Activated naive CD4-positive, alpha-beta T cell treated with anti-CD3 and anti-CD28 coated beads, Interleukin-2, amount 50 U/mL, for 72 hours (primary cell): Measurements from ENCODE around the gene KRT3. TPM values are rescaled to one million over a fixed set of nuclear protein-coding genes. Genes with fewer than 3 reads are reported as not detected.

Source experiments
- ATAC-seq, 2 donors: fragments of 150-1000 bp; cut with Tn5 transposase; 2 replicates each; pipeline ENCODE4 v1.10.0; 2021; ENCODE audit warnings: mild to moderate bottlenecking in 2 of 2, moderate library complexity in 2 of 2
- DNase-seq, 2 donors: peaks; one replicate each; pipeline ENCODE4 v3.0.0; 2021 to 2022; ENCODE audit warnings: low spot score in 2 of 2
- H3K27ac Mint-ChIP-seq, 2 donors: one replicate each; pipeline ENCODE4 v1.8.0; 2022; ENCODE audit warnings: mild to moderate bottlenecking in 2 of 2, mixed read lengths in 2 of 2
- H3K36me3 Mint-ChIP-seq, 2 donors: one replicate each; pipeline ENCODE4 v1.8.0; 2022; ENCODE audit warnings: mixed read lengths in 2 of 2
- H3K9me3 Mint-ChIP-seq, 2 donors: one replicate each; pipeline ENCODE4 v1.8.0; 2022; ENCODE audit warnings: mixed read lengths in 2 of 2
- total RNA-seq, 2 donors: library from RNA; stranded (reverse); gene quantifications; one replicate each; pipeline ENCODE4 v1.2.3, GENCODE V29; 2022

The KRT3 gene
- total RNA-seq, 2 donors from 2014 or later, result 0.09 TPM; not detected in 1

GRCh38 chr12:52745554-52745953, 50.4 kb downstream of the KRT3 start:
- H3K27ac Mint-ChIP-seq, result no peak overlapping the region
- H3K9me3 Mint-ChIP-seq, result no peaks in the 10 kb centered on the region
- no peak for DNase-seq
- H3K36me3 Mint-ChIP-seq, result no peaks in the 10 kb centered on the region
- no peak for ATAC-seq

- Mint-ChIP-seq H3K9me3 (no peaks in the 10 kb centered on the region), H3K36me3 (no peaks in the 10 kb centered on the region), H3K27ac (no peak overlapping the region)
- DNase-seq (no peak), ATAC-seq (no peak)
These were observed 51.3 kb downstream of the KRT3 start for GRCh38 chr12:52744493-52745156.

DNA sequence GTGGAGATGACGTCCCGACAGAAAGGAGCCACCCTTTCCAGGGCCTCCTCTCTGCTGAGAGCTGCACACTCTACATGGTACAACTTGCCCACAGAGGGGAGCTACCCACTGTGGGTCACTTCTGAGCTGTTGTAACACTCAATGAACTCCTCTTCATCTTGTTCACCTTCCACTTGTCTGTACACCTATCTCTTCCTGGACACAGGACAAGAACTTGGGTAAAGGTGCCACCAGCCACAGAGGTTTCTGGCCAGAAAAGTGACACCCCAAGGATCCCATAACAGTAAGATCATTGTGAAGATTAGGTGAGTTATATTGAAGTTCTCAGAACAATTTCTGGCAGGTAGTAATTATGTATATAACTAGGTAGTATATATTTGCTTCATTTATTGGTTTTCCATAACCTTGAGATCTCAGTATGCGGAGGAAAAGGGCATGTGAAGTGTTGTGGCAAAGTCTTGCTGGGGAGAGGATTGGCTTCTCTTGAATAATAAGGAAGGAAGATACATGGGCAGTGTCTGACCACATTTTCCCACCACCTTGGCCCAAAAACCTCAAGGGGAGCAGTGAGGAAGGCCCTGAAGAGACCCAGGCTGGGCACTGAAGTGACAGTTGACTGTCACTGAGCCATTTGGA, 53.0 kb downstream of the KRT3 start:
- no peak for ATAC-seq
- no peaks in the 10 kb centered on the region for H3K9me3 Mint-ChIP-seq
- no peak overlapping the region for H3K27ac Mint-ChIP-seq

DNA sequence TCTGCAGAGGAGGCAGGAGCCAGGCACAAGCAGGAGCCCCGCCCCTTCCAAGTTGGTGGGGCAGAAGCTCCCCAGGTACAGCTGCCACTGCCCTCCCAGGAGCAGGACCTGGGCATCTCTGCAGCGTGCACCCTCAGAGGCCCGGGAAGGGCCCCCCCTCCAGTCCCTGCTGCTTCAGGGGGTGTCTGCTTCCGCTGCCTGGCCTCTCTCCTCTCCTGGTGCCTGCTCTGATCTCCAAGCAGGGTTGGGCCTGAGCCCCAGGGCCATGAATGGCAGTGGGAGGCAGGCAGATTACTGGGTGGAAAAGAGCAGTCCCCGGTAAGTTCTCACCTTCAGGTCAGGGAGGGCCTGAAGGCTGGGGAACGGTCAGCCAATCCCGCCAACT, 53.7 kb downstream of the KRT3 start:
- Mint-ChIP-seq H3K36me3 (no peaks in the 10 kb centered on the region), H3K9me3 (no peaks in the 10 kb centered on the region), H3K27ac (no peak overlapping the region)
- ATAC-seq (no peak), DNase-seq (no peak)

More for the DNA sequence above, 53.0 kb downstream of the KRT3 start:
- H3K36me3 Mint-ChIP-seq, result no peaks in the 10 kb centered on the region
- no peak for DNase-seq

DNA sequence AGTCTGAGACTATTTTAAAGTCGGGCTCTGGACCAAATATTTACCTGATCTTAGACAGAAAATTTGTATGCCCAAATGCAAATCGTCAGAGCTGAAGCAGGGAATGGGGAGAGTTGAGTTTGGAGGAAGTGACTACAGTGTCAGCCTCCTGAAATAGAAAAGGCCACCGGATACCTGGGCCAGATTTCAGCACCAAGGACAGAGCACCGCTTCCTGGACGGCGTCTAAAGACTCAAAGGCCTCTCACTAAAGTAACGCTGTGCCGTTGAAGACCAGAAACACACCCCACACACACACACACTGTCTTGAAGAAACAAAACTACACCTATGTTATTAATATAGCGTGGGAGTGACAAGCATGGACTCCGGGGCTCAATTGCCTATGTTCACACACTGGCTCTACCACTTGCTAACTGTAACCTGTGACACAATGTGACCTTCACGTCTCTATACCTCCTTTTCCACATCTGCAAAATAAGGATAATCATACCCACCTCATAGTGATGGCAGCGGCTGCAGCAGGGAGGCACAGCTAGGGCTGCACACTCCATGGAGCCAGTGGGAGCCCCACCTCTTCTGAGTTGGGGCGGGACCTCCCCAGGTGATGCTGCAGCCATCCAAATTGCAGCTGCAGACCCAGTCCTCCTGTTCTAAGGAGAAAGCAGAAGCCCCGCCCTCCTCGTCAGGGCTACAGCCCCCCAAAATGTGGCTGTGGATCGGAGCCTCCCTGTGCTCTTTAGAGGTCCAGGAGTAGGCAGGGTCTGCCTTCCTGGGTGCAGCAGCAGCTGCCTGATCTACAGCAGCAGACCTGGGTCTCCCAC, 54.3 kb downstream of the KRT3 start:
- peak in 1 of 2 donors; percentile 68 for DNase-seq
- Mint-ChIP-seq H3K27ac (no peak overlapping the region), H3K36me3 (no peaks in the 10 kb centered on the region), H3K9me3 (no peaks in the 10 kb centered on the region)
- ATAC-seq, result peak in 1 of 2 donors; percentile 29

DNA sequence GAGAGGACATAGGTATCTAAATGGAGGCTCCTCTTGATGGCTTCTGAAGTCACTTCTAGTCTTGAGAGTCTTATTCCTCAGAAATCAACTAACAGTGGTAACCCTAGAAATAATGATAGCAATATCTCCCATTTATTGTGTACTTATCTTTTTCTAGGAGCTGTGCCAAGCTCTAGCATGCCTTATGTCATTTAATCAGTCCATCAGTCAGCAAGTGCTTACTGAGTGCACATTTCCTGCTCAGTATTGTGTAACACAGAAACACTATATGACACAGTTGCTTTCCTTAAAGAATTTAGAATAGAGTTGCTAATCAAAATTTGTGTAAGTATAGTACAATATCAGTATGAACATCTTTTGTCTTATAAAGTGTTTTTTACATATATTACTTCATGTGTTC, 55.3 kb downstream of the KRT3 start:
- Mint-ChIP-seq H3K27ac (no peak overlapping the region), H3K36me3 (no peaks in the 10 kb centered on the region), H3K9me3 (no peaks in the 10 kb centered on the region)
- no peak for ATAC-seq
- DNase-seq, result no peak

DNA sequence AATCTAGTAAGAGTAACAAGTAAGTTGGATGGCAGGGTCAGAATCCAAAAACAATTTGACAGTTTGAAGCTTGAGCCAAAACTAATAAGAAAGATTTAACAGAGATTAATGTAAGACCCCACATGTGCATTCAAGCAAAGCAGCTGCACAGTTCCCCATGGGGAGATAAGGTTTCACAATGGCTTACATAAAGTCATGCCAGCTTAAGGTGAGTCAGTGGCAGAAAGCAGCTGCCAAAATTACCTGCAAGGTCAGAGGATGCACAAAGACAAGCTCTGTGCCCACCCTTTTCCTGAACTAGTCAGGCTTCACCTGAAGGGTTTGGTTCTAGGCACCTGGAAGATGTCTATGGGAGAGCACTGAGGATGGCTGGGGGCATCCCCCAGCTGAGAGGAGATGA, 56.0 kb downstream of the KRT3 start:
- no peak for ATAC-seq
- Mint-ChIP-seq H3K27ac (no peak overlapping the region), H3K36me3 (no peaks in the 10 kb centered on the region), H3K9me3 (no peaks in the 10 kb centered on the region)
- no peak for DNase-seq

Other genes with a start within 250 kb of the KRT3 start
- not detected for gene KRT71, start 243.0 kb downstream of the KRT3 start, total RNA-seq
- gene KRT74, start 222.3 kb downstream of the KRT3 start, total RNA-seq, result not detected
- 1 to 10 TPM; 1.4 to 7.7 TPM for gene KRT72, start 194.7 kb downstream of the KRT3 start, total RNA-seq
- 1 to 10 TPM in 1 of 2 donors, under 1 TPM in 1; 0.98 to 4.9 TPM for gene KRT73, start 177.6 kb downstream of the KRT3 start, total RNA-seq
- not detected for gene KRT2, start 143.9 kb downstream of the KRT3 start, total RNA-seq
- not detected for gene KRT1, start 115.7 kb downstream of the KRT3 start, total RNA-seq
- not detected for gene KRT77, start 92.6 kb downstream of the KRT3 start, total RNA-seq
- not detected for gene KRT76, start 18.8 kb downstream of the KRT3 start, total RNA-seq
- not detected for gene KRT4, start 18.0 kb upstream of the KRT3 start, total RNA-seq
- gene KRT79, start 38.2 kb upstream of the KRT3 start, total RNA-seq, result under 1 TPM; 0.12 to 0.25 TPM
- not detected for gene KRT78, start 52.9 kb upstream of the KRT3 start, total RNA-seq
- under 1 TPM; 0.34 to 0.66 TPM for gene KRT8, start 109.0 kb upstream of the KRT3 start, total RNA-seq
- gene KRT18, start 153.0 kb upstream of the KRT3 start, total RNA-seq, result 1 to 10 TPM; 7.7 to 8.5 TPM
- gene EIF4B, start 210.3 kb upstream of the KRT3 start, total RNA-seq, result 1,000 to 10,000 TPM in 1 of 2 donors, 100 to 1,000 TPM in 1; 637 to 1,013 TPM